Measurements from ENCODE around the gene LARGE2. TPM values are rescaled to one million over a fixed set of nuclear protein-coding genes. Genes with fewer than 3 reads are reported as not detected.

LARGE2 gene
- total RNA-seq, 1 experiment from 2014 or later = 108 TPM

GRCh38 chr11:45880772-45881570 is 41.5 kb upstream of the LARGE2 start:
- Mint-ChIP-seq H3K27ac (no peak overlapping the region; a peak in 1 of 7 replicates), H3K4me3 (no peak overlapping the region), H3K36me3 (ENCODE audit: insufficient read depth in 1 of 3, low read depth in 3 of 3) (peaks cover 0 to 10% (median 1%) of the 10 kb centered on the region in 3 experiments; a peak in 3 of 7 replicates), H3K27me3 (ENCODE audit: low read depth) (peaks cover 10% of the 10 kb centered on the region), H3K9me3 (no peaks in the 10 kb centered on the region), H3K4me1 (peaks cover 14 to 19% of the 10 kb centered on the region in 2 experiments)
- TF ChIP-seq, protein P1, sequence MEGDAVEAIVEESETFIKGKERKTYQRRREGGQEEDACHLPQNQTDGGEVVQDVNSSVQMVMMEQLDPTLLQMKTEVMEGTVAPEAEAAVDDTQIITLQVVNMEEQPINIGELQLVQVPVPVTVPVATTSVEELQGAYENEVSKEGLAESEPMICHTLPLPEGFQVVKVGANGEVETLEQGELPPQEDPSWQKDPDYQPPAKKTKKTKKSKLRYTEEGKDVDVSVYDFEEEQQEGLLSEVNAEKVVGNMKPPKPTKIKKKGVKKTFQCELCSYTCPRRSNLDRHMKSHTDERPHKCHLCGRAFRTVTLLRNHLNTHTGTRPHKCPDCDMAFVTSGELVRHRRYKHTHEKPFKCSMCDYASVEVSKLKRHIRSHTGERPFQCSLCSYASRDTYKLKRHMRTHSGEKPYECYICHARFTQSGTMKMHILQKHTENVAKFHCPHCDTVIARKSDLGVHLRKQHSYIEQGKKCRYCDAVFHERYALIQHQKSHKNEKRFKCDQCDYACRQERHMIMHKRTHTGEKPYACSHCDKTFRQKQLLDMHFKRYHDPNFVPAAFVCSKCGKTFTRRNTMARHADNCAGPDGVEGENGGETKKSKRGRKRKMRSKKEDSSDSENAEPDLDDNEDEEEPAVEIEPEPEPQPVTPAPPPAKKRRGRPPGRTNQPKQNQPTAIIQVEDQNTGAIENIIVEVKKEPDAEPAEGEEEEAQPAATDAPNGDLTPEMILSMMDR (conservative IDR thresholded peaks at IDR 0.05) = no peak
- no peak overlapping the region for H2AFZ ChIP-seq (ENCODE audit: low read length)
- H3K9ac ChIP-seq (ENCODE audit: extremely low read depth, insufficient read length, low read length) = no peak overlapping the region
- WGBS (ENCODE audit: extremely low coverage, insufficient read length, low lambda C conversion rate) = no CpG with 5 or more reads among the region's 15 CpGs
- no peak overlapping the region for H3K27ac ChIP-seq (ENCODE audit: insufficient read length, low read depth, low read length)
- H2BK15ac ChIP-seq (ENCODE audit: low read depth, low read length) = no peak overlapping the region
- no peaks in the 10 kb centered on the region for H3K23me2 ChIP-seq (ENCODE audit: insufficient read length, low read depth, low read length, poor library complexity, severe bottlenecking)
- no peak overlapping the region for H2AK5ac ChIP-seq (ENCODE audit: insufficient read length, low read length)
- no peak overlapping the region for H4K5ac ChIP-seq (ENCODE audit: insufficient read length, low read depth, low read length)
- no peaks in the 10 kb centered on the region for H3K9me3 ChIP-seq (ENCODE audit: control insufficient read depth, low read depth, low read length)
- H2BK5ac ChIP-seq (ENCODE audit: insufficient read length, low read length) = no peak overlapping the region
- no peak overlapping the region for H4K91ac ChIP-seq (ENCODE audit: insufficient read length, low read depth, low read length)
- no peaks in the 10 kb centered on the region for H3K27me3 ChIP-seq (ENCODE audit: insufficient read depth, low read length)
- no peaks in the 10 kb centered on the region for H4K20me1 ChIP-seq (ENCODE audit: control insufficient read depth, insufficient read depth, insufficient read length)
- no peaks in the 10 kb centered on the region for H3K79me2 ChIP-seq (ENCODE audit: insufficient read depth, low read length)
- no peak overlapping the region for H3K4me2 ChIP-seq (ENCODE audit: insufficient read depth, insufficient read length, low read length)
- no peak overlapping the region for H3K4ac ChIP-seq (ENCODE audit: low read depth, low read length)
- no peak overlapping the region for H2BK120ac ChIP-seq (ENCODE audit: low read depth, low read length, poor library complexity, severe bottlenecking)
- peaks cover 2% of the 10 kb centered on the region; the same call in 1 of the 2 replicates for H3K4me1 ChIP-seq (ENCODE audit: insufficient read depth, low read length)
- H3T11ph ChIP-seq (ENCODE audit: low read length) = no peak overlapping the region
- DNase-seq = no peak
- no peak overlapping the region for H4K8ac ChIP-seq (replicated peaks; ENCODE audit: insufficient read length, low read depth, low read length)
- no peaks in the 10 kb centered on the region for H3K79me1 ChIP-seq (ENCODE audit: insufficient read depth, low read depth, low read length, poor library complexity, severe bottlenecking)
- H3K14ac ChIP-seq (ENCODE audit: insufficient read depth, low read length) = no peak overlapping the region
- H3K18ac ChIP-seq (ENCODE audit: insufficient read length, low read depth, low read length) = no peak overlapping the region
- H2BK12ac ChIP-seq (ENCODE audit: insufficient read length, low read depth, low read length) = no peak overlapping the region
- H2BK20ac ChIP-seq (ENCODE audit: low read depth, low read length, poor library complexity, severe bottlenecking) = no peak overlapping the region
- H3K56ac ChIP-seq (ENCODE audit: insufficient read length, low read depth, low read length) = no peak overlapping the region
- H3K23ac ChIP-seq (ENCODE audit: insufficient read length, low read depth, low read length) = no peak overlapping the region
